H9 (cell line): ENCODE results near the gene RALGAPA2. TPM values are rescaled to one million over a fixed set of nuclear protein-coding genes. Genes with fewer than 3 reads are reported as not detected.

Source experiments
- DNase-seq: peaks from one replicate; pipeline ENCODE4 v3.0.0-alpha.2; 2017
- H2AFZ ChIP-seq: one replicate; pipeline ENCODE4 v1.6.1; 2013; ENCODE audit warnings: mild to moderate bottlenecking, low read length, control low read depth, moderate library complexity
- H2AK5ac ChIP-seq: 2 replicates; pipeline ENCODE4 v1.6.1; 2013; ENCODE audit warnings: low read length, control low read depth, mixed read lengths; ENCODE audit not compliant: insufficient read length
- H2BK120ac ChIP-seq: one replicate; pipeline ENCODE4 v1.6.1; 2013; ENCODE audit warnings: low read depth, mild to moderate bottlenecking, low read length, control low read depth, inconsistent platforms; ENCODE audit not compliant: poor library complexity, severe bottlenecking
- H2BK12ac ChIP-seq: 2 replicates; pipeline ENCODE4 v1.6.1; 2013; ENCODE audit warnings: low read length, control low read depth, mixed read lengths, low read depth; ENCODE audit not compliant: insufficient read length
- H2BK15ac ChIP-seq: 2 replicates; pipeline ENCODE4 v1.6.1; 2013; ENCODE audit warnings: low read depth, low read length, control low read depth
- H2BK20ac ChIP-seq: one replicate; pipeline ENCODE4 v1.6.1; 2013; ENCODE audit warnings: low read depth, mild to moderate bottlenecking, low read length, control low read depth, inconsistent platforms; ENCODE audit not compliant: poor library complexity, severe bottlenecking
- H2BK5ac ChIP-seq: 2 replicates; pipeline ENCODE4 v1.6.1; 2013; ENCODE audit warnings: low read length, control low read depth, mixed read lengths; ENCODE audit not compliant: insufficient read length
- H3K14ac ChIP-seq: 2 replicates; pipeline ENCODE4 v1.6.1; 2013; ENCODE audit warnings: low read length, control low read depth; ENCODE audit not compliant: insufficient read depth
- H3K18ac ChIP-seq: 2 replicates; pipeline ENCODE4 v1.6.1; 2013; ENCODE audit warnings: low read depth, mild to moderate bottlenecking, mixed read lengths, low read length, control low read depth; ENCODE audit not compliant: insufficient read length
- H3K23ac ChIP-seq: 2 replicates; pipeline ENCODE4 v1.6.1; 2013; ENCODE audit warnings: low read length, control low read depth, mixed read lengths, low read depth; ENCODE audit not compliant: insufficient read length
- H3K23me2 ChIP-seq: 2 replicates; pipeline ENCODE4 v1.6.1; 2013; ENCODE audit warnings: low read depth, mild to moderate bottlenecking, mixed read lengths, low read length, control low read depth; ENCODE audit not compliant: insufficient read length, poor library complexity, severe bottlenecking
- H3K27ac ChIP-seq: 2 replicates; pipeline ENCODE4 v1.5.1; 2013; ENCODE audit warnings: low read length, control low read depth, mixed read lengths, low read depth; ENCODE audit not compliant: insufficient read length
- H3K27me3 ChIP-seq: 2 replicates; pipeline ENCODE4 v1.6.1; 2013; ENCODE audit warnings: low read length, control low read depth, inconsistent platforms; ENCODE audit not compliant: insufficient read depth
- H3K4ac ChIP-seq: 2 replicates; pipeline ENCODE4 v1.6.1; 2013; ENCODE audit warnings: low read depth, mild to moderate bottlenecking, control low read depth, inconsistent platforms, low read length, moderate library complexity
- H3K4me1 ChIP-seq: 2 replicates; pipeline ENCODE4 v1.6.1; 2013; ENCODE audit warnings: low read length, control low read depth, inconsistent platforms; ENCODE audit not compliant: insufficient read depth
- H3K4me2 ChIP-seq: 2 replicates; pipeline ENCODE4 v1.6.1; 2013; ENCODE audit warnings: low read length, control low read depth, mixed read lengths; ENCODE audit not compliant: insufficient read length, insufficient read depth
- H3K56ac ChIP-seq: 2 replicates; pipeline ENCODE4 v1.6.1; 2013; ENCODE audit warnings: low read depth, mild to moderate bottlenecking, mixed read lengths, low read length, control low read depth; ENCODE audit not compliant: insufficient read length
- H3K79me1 ChIP-seq: 2 replicates; pipeline ENCODE4 v1.6.1; 2013; ENCODE audit warnings: low read depth, mild to moderate bottlenecking, moderate library complexity, low read length, control low read depth, inconsistent platforms; ENCODE audit not compliant: insufficient read depth, poor library complexity, severe bottlenecking
- H3K79me2 ChIP-seq: 2 replicates; pipeline ENCODE4 v1.6.1; 2013; ENCODE audit warnings: low read length, control low read depth, inconsistent platforms; ENCODE audit not compliant: insufficient read depth
- H3K9ac ChIP-seq: 2 replicates; pipeline ENCODE4 v1.6.1; 2013; ENCODE audit warnings: low read length, control low read depth, mixed read lengths; ENCODE audit not compliant: insufficient read length; ENCODE audit errors: extremely low read depth
- H3K9me3 ChIP-seq: one replicate; pipeline ENCODE4 v1.6.1; 2013; ENCODE audit warnings: low read depth, low read length, inconsistent platforms; ENCODE audit not compliant: control insufficient read depth
- H3T11ph ChIP-seq: one replicate; pipeline ENCODE4 v1.6.1; 2013; ENCODE audit warnings: mild to moderate bottlenecking, low read length, control low read depth, inconsistent platforms
- H4K20me1 ChIP-seq: one replicate; pipeline ENCODE4 v1.6.1; 2013; ENCODE audit not compliant: control insufficient read depth, insufficient read length, insufficient read depth
- H4K5ac ChIP-seq: 2 replicates; pipeline ENCODE4 v1.6.1; 2013; ENCODE audit warnings: low read depth, mild to moderate bottlenecking, mixed read lengths, low read length, control low read depth; ENCODE audit not compliant: insufficient read length
- H4K8ac ChIP-seq: replicated peaks from 2 replicates; pipeline ENCODE4 v1.6.1; 2013; ENCODE audit warnings: low read length, control low read depth, mixed read lengths, low read depth; ENCODE audit not compliant: insufficient read length
- H4K91ac ChIP-seq: 2 replicates; pipeline ENCODE4 v1.6.1; 2013; ENCODE audit warnings: low read depth, mild to moderate bottlenecking, moderate library complexity, mixed read lengths, low read length, control low read depth; ENCODE audit not compliant: insufficient read length
- H3K27ac Mint-ChIP-seq, 3 experiments: 2 replicates in 2 of 3; 3 replicates in 1 of 3; pipeline ENCODE4 v1.8.0; 2020 to 2021; ENCODE audit warnings: mixed read lengths in 3 of 3, mild to moderate bottlenecking in 1 of 3, moderate library complexity in 1 of 3
- H3K27me3 Mint-ChIP-seq: 2 replicates; pipeline ENCODE4 v1.8.0; 2021; ENCODE audit warnings: low read depth, mild to moderate bottlenecking, moderate library complexity, mixed read lengths
- H3K36me3 Mint-ChIP-seq, 3 experiments: 2 replicates in 2 of 3; 3 replicates in 1 of 3; pipeline ENCODE4 v1.8.0; 2020 to 2021; ENCODE audit warnings: low read depth in 3 of 3, mixed read lengths in 3 of 3; ENCODE audit not compliant: insufficient read depth in 1 of 3
- H3K4me1 Mint-ChIP-seq, 2 experiments: 2 replicates each; pipeline ENCODE4 v1.8.0; 2020; ENCODE audit warnings: mixed read lengths in 2 of 2
- H3K4me3 Mint-ChIP-seq, 2 experiments: 2 replicates in 1 of 2; 3 replicates in 1 of 2; pipeline ENCODE4 v1.8.0; 2020 to 2021; ENCODE audit warnings: mild to moderate bottlenecking in 2 of 2, mixed read lengths in 2 of 2, moderate library complexity in 1 of 2
- H3K9me3 Mint-ChIP-seq, 2 experiments: 2 replicates in 1 of 2; 3 replicates in 1 of 2; pipeline ENCODE4 v1.8.0; 2020; ENCODE audit warnings: mild to moderate bottlenecking in 2 of 2, mixed read lengths in 2 of 2, moderate library complexity in 1 of 2
- WGBS: extraction: QIAGEN DNeasy Blood & Tissue Kit; methylation state at CpG from one replicate; pipeline ENCODE4 v1.1.7; 2013; ENCODE audit warnings: missing lambda C conversion rate, low lambda C conversion rate, mixed read lengths; ENCODE audit not compliant: insufficient read length; ENCODE audit errors: extremely low coverage; 5-methylcytosine and 5-hydroxymethylcytosine counted together
- total RNA-seq: library from RNA; stranded (reverse); gene quantifications from 2 replicates; pipeline ENCODE4 v1.2.1, GENCODE V29; 2021
- TF ChIP-seq, protein P1 (sequence below): fragments of 200-600 bp; sonication (generic); conservative IDR thresholded peaks from 3 replicates; pipeline ENCODE4 v1.8.0; 2021; ENCODE audit warnings: antibody characterized with exemption, mild to moderate bottlenecking

Gene RALGAPA2
- total RNA-seq, 1 experiment from 2014 or later = 16.6 TPM

DNA sequence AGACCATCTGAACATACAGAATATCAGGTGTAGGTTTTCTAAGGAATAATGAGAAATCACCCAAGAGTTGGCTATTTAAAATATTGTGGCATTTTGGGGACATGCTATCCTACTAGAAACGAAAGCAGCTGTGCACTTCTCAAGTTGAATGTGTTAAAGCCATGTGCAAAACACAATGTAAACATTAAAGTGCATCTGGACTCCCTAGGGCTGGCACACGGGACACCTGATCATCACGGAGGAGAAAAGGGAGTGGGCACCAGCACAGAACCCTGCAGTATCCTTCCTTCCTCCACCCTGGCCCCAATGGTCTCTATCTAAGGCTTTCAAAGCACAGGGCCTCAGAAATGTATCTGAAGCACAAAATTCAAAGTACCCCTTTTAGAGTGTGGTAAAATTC is 250.3 kb downstream of the RALGAPA2 start:
- no peak overlapping the region for H2BK15ac ChIP-seq
- no peak overlapping the region for H2BK120ac ChIP-seq
- Mint-ChIP-seq H3K4me1 (peaks cover 47 to 51% of the 10 kb centered on the region in 2 experiments), H3K36me3 (peaks cover 0 to 4% (median 1%) of the 10 kb centered on the region in 3 experiments; a peak in 1 of 7 replicates), H3K4me3 (0 out of 5 replicates have a peak overlapping the region, but pooled peaks of 1 of the 2 experiments have one; percentile 14), H3K9me3 (no peaks in the 10 kb centered on the region), H3K27me3 (no peaks in the 10 kb centered on the region), H3K27ac (no peak overlapping the region)
- no peak overlapping the region for H4K5ac ChIP-seq
- H3K9me3 ChIP-seq = no peaks in the 10 kb centered on the region
- H2AK5ac ChIP-seq = no peak overlapping the region
- H3K23ac ChIP-seq = no peak overlapping the region
- H4K8ac ChIP-seq = no peak overlapping the region
- H3K14ac ChIP-seq = no peak overlapping the region
- no peak overlapping the region for H3K9ac ChIP-seq
- no peaks in the 10 kb centered on the region for H3K79me1 ChIP-seq
- H3T11ph ChIP-seq = no peak overlapping the region
- no peaks in the 10 kb centered on the region for H3K23me2 ChIP-seq
- no peak overlapping the region for H4K91ac ChIP-seq
- H4K20me1 ChIP-seq = no peaks in the 10 kb centered on the region
- WGBS = no CpG with 5 or more reads among the region's 3 CpGs
- no peak overlapping the region for H3K18ac ChIP-seq
- H2BK5ac ChIP-seq = no peak overlapping the region
- H3K27me3 ChIP-seq = no peaks in the 10 kb centered on the region
- H2BK12ac ChIP-seq = peak overlapping the region; percentile 47
- no peak for DNase-seq
- no peak overlapping the region for H3K27ac ChIP-seq
- no peak overlapping the region for H3K56ac ChIP-seq
- TF ChIP-seq, protein P1, sequence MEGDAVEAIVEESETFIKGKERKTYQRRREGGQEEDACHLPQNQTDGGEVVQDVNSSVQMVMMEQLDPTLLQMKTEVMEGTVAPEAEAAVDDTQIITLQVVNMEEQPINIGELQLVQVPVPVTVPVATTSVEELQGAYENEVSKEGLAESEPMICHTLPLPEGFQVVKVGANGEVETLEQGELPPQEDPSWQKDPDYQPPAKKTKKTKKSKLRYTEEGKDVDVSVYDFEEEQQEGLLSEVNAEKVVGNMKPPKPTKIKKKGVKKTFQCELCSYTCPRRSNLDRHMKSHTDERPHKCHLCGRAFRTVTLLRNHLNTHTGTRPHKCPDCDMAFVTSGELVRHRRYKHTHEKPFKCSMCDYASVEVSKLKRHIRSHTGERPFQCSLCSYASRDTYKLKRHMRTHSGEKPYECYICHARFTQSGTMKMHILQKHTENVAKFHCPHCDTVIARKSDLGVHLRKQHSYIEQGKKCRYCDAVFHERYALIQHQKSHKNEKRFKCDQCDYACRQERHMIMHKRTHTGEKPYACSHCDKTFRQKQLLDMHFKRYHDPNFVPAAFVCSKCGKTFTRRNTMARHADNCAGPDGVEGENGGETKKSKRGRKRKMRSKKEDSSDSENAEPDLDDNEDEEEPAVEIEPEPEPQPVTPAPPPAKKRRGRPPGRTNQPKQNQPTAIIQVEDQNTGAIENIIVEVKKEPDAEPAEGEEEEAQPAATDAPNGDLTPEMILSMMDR = no peak
- no peak overlapping the region for H2AFZ ChIP-seq
- no peak overlapping the region for H3K4me2 ChIP-seq
- H2BK20ac ChIP-seq = no peak overlapping the region
- no peak overlapping the region for H3K4ac ChIP-seq
- peaks cover 19% of the 10 kb centered on the region for H3K4me1 ChIP-seq
- H3K79me2 ChIP-seq = no peaks in the 10 kb centered on the region
